ENCODE measurements around the gene SEMA5B. TPM values are rescaled to one million over a fixed set of nuclear protein-coding genes. Genes with fewer than 3 reads are reported as not detected.

Gene SEMA5B
- polyA plus RNA-seq, 1 of the 3 experiments (the other 2 are of a cell fraction), result 0.43 TPM

- no peak for TF ChIP-seq YY1 (IDR thresholded peaks at IDR 0.05; ENCODE audit: low read depth)
Observed at GRCh38 chr3:122902326-122902725, 125.2 kb downstream of the SEMA5B start (continued).

- peaks cover 0 to 13% of the 10 kb centered on the region in 2 experiments; a peak in 1 of 4 replicates for H3K4me1 ChIP-seq (ENCODE audit: control insufficient read depth in 1 of 2, insufficient read depth in 2 of 2, low read depth in 1 of 2, low read length in 1 of 2)
- TF ChIP-seq TEAD4 (IDR thresholded peaks at IDR 0.05; ENCODE audit: borderline replicate concordance, insufficient read depth) (no peak), JUND (IDR thresholded peaks at IDR 0.05) (no peak), USF2 (IDR thresholded peaks at IDR 0.05; ENCODE audit: borderline replicate concordance, low read depth, low read length) (no peak), RAD21 (IDR thresholded peaks at IDR 0.05; ENCODE audit: low read length) (no peak), CTCF (IDR thresholded peaks at IDR 0.05) (no peak), ZBTB33 (IDR thresholded peaks at IDR 0.05; ENCODE audit: borderline replicate concordance, low read depth) (no peak), FOSL2 (IDR thresholded peaks at IDR 0.05; ENCODE audit: borderline replicate concordance, low read depth) (no peak), FOXJ3 (CRISPR knock-in tag; IDR thresholded peaks at IDR 0.05) (no peak), CHD2 (IDR thresholded peaks at IDR 0.05; ENCODE audit: low read length, partially characterized antibody) (no peak), TAF1 (IDR thresholded peaks at IDR 0.05; ENCODE audit: borderline replicate concordance, low read depth, low read length) (no peak), SMC3 (IDR thresholded peaks at IDR 0.05; ENCODE audit: low read depth, low read length) (no peak), NRF1 (IDR thresholded peaks at IDR 0.05; ENCODE audit: low read depth, low read length) (no peak), GABPA (IDR thresholded peaks at IDR 0.05; ENCODE audit: low read depth) (no peak), EZH2phosphoT487 (IDR thresholded peaks at IDR 0.05; ENCODE audit: borderline replicate concordance, low read depth) (no peak), YY1 (IDR thresholded peaks at IDR 0.05; ENCODE audit: low read depth) (no peak), GATA2 (CRISPR knock-in tag; IDR thresholded peaks at IDR 0.05) (no peak)
- no peak overlapping the region for H3K9ac ChIP-seq
- H3K36me3 ChIP-seq (replicated peaks in 1 of 2; ENCODE audit: control insufficient read depth in 1 of 2, insufficient read depth in 2 of 2, low read length in 1 of 2), result no peaks in the 10 kb centered on the region
- ChIA-PET POLR2A (no interaction called here), CTCF (interaction anchor here (0.9 to 1.0 kb wide), 2 partner anchors 9 to 39 kb away, joined by 3 read pairs; no protein-coding TSS in a partner anchor)
- H2AFZ ChIP-seq (ENCODE audit: low read depth), result no peak overlapping the region
- 62% methylated on average over 4 of the region's 4 CpGs for WGBS (ENCODE audit: low lambda C conversion rate)
- H3K27me3 ChIP-seq (ENCODE audit: insufficient read depth), result no peaks in the 10 kb centered on the region; the same call in 1 of the 2 replicates
- H4K20me1 ChIP-seq (ENCODE audit: insufficient read depth), result no peaks in the 10 kb centered on the region
- H3K27ac ChIP-seq (ENCODE audit: low read depth in 2 of 2, low read length in 1 of 2), result no peak overlapping the region
- no peaks in the 10 kb centered on the region for H3K9me3 ChIP-seq
- no peaks in the 10 kb centered on the region for H3K9me2 ChIP-seq
- no peak overlapping the region for H3K4me2 ChIP-seq
- no peaks in the 10 kb centered on the region for H3F3A ChIP-seq (replicated peaks; ENCODE audit: insufficient read depth)
- no peak overlapping the region for H3K4me3 ChIP-seq (ENCODE audit: low read depth in 2 of 2, low read length in 1 of 2)
- H3K79me2 ChIP-seq (ENCODE audit: insufficient read depth), result no peaks in the 10 kb centered on the region
- no peak for DNase-seq
Observed at GRCh38 chr3:122898298-122898697, 129.3 kb downstream of the SEMA5B start.
